Activated CD4-positive, alpha-beta T cell treated with anti-CD3 and anti-CD28 coated beads, Interleukin-2, amount 50 U/mL, for 4 hours (primary cell): Measurements from ENCODE around the gene METRN.

Experiments
- DNase-seq, 2 experiments: peaks; one replicate each; pipeline ENCODE4 v3.0.0-alpha.2; 2020

The METRN gene

GRCh38 chr16:693364-693763 lies 21.6 kb upstream of the METRN start:
- DNase-seq: no peak

- DNase-seq: no peak
Measured at GRCh38 chr16:693766-694165, 21.2 kb upstream of the METRN start.

GRCh38 chr16:694187-694862 lies 20.6 kb upstream of the METRN start:
- DNase-seq: no peak

DNA sequence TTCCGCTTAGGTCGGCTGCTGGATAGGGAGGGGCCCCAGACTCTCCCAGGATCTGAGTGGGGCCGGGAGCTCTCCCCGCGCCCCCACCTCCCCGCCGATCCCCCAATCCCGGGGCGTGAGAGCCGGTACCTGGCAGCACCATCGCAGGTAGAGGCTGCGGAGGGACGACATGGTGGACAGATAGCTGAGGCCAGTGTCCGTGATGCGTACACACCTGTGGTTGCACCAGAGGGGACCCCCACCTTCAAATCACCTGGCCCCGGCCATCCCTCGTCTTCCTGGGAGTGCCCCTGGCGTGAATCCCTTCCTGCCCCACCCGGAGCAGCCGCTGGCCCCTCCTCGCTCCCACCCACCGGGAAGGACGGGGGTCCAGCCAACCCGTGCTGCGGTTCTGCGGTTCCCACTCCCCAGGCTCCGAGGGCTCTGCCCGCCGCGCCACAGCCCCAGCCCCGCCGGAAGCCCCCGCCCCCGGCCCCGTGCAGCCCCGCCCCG lies 20.0 kb upstream of the METRN start:
- no peak for DNase-seq

DNA sequence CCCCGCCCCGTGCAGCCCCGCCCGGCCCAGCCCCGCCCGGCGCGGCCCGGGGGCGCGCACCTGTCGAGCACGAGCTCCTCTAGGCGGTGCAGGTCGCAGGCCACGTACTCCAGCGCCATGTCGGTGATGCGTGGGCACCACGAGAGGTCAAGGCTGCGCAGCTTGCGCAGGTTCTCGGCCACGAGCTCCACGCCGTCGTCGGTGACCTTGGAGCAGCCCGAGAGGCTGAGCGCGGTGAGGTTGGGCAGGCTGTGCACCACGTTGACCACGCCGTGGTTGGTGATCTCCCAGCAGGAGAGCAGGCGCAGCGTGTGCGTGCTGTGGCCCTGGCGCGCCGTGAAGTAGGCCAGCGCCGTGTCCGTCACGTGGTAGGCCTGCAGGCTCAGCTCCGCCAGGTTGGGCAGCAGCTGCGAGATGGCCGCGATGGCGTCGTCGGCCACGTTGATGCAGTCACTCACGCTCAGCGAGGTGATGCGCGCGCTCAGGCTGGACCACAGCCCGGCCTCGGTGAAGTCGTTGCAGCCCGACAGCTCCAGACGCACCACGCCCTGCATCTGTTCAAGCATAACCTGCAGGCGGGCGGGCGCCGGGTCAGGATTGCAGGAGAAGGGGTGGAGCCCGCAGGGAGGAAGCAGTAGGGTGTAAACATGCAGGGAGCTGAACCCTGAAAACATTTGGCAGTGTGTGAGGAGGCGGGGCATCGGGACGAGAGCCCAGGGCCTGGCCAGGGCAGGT lies 19.4 kb upstream of the METRN start:
- DNase-seq: peak; percentile 54 to 56

GRCh38 chr16:698911-699671 lies 15.8 kb upstream of the METRN start:
- no peak for DNase-seq

- DNase-seq: peak in 1 of 2 experiments; percentile 37
Measured at GRCh38 chr16:700684-701584, 14.0 kb upstream of the METRN start.

DNA sequence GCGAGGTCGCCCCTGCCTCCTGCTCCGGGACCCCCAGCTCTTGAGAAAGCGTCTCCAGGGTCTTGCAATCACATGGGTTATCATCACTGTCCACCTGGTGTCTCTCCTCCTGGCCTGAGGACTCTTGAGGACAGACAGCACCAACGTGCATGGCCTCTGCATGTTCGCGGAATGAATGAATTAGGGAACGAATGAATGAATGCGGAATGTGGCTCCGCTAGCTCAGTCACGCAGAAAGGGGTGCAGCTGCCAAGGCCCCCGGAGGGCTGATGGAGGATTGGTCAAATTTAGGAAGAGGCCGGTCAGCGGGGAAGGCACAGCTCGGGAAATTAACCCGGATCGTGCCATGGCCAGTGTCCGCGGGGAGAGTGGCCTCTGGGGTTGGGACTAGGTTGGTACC lies 12.6 kb upstream of the METRN start:
- DNase-seq: no peak

DNA sequence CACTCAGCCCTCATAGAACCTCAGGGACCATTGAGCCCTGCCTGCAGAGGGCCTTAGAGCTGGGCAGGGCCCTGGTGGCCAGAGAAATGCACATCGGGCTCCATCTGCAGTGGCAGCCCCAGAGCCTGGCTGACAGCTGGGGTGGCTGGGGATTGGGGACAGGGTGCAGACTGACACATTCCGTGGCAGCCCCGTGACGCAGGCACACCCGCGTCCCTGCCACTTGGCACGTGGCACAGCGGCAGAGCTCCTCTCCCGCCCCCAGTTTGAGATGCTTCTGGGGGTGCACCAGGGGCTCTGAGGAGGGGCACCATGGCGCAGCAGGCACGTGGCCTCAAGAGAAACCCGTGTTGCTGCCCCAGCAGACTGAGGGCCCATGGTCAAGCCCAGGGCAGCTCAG lies 11.5 kb upstream of the METRN start:
- no peak for DNase-seq

GRCh38 chr16:704047-704446 lies 10.9 kb upstream of the METRN start:
- no peak for DNase-seq

DNA sequence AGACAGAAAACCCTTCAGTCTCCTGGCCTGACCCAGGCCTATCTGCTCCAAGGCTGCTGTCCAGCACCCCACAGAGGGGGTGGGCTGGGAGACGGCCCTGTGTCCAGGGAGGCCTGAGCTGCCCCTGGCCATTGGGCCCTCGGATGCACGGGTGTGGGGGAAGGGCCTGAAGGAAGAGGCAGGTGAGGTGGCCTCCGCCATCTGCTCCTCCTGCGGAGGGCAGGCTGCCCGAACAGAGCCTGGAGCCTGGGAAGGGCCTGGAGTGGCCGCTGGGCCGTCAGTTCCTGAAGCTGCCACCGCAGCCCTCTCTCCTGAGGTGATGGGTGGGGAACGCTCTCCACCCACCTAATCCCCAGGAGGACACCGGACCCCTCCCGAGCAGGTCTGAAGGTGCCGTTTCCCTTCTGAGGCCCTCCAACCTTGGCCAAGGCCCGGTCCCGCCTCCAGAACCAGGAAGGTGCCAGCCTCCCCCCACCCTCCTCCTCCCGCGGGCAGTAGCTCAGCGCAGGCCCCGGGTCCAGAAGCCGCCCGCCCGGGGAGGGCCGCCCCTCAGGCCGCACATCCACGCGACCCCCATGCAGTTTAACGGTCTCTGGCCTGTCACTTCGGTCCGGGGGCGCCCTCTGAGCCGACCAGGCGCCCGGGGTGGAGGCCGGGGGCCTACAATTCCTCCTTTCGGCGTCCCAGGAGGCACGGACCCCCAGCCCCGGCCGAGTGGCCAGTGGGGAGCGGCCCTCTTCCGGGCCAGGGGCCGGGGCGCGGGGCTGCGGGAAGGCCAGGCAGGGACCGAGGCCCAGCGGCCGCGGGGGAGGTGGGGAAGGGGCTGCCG lies 10.2 kb upstream of the METRN start:
- DNase-seq: no peak

- DNase-seq: no peak
Measured at GRCh38 chr16:705431-706188, 9.3 kb upstream of the METRN start, which contains the start of gene FBXL16. TSS of gene FBXL16 (minus strand) at chr16:705801. CDS start at chr16:697405, 8,396 bp downstream.

DNA sequence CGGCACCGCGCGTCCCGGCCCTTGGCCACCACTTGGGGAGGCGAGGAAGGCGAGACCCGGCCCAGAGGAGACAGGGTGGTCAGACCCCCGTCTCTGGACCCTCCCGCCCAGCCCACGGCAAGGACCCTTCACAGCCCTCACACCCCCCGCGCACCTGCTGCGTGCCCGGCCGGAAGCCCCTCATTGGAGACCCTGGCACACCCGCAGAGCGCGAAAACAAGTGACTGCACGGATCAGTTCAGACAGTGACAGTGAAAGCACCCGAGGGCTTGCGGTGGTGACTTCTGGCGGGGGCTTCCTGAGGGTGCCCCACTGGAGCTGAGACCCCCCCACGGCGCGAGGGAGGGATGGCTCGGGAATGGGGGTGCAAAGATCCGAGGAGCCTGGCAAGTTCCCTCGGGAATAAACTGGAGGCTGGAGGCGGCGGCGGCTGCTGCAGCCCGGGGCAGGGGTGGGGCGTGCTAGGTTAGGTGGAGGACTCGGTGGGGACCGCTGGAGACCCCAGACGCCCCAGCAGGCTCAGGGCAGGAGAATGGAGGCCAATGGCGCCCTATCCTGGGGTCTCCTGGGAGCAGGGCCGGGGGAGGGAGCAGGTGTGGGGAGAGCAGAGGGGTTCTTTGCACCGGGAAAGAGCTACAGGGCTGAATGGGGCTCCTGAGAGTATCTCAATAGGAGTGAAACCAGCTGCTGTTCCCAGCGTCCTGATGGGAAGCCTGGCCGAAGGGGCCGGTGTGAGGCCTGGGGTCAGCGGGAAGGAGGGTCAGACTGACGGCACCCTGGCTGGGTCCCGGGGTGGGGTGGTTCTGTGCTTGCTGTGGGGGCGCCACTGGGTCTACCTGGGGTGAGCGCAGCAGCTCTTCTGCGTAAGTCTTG lies 8.5 kb upstream of the METRN start:
- DNase-seq: no peak

GRCh38 chr16:707062-707538 lies 7.8 kb upstream of the METRN start:
- no peak for DNase-seq

GRCh38 chr16:708019-708418 lies 6.9 kb upstream of the METRN start:
- DNase-seq: no peak

- DNase-seq: no peak
Measured at GRCh38 chr16:708959-709358, 6.0 kb upstream of the METRN start.

GRCh38 chr16:709566-710499 lies 5.1 kb upstream of the METRN start:
- DNase-seq: no peak

- no peak for DNase-seq
Measured at GRCh38 chr16:710500-711075, 4.3 kb upstream of the METRN start.
